ENCODE data around the gene SH3BP1.
"Not testable (repeated sequence)": the region's sequence is repeated elsewhere in the genome, so short reads cannot be mapped to it uniquely, and the experiment has no call there.

Gene SH3BP1

DNA sequence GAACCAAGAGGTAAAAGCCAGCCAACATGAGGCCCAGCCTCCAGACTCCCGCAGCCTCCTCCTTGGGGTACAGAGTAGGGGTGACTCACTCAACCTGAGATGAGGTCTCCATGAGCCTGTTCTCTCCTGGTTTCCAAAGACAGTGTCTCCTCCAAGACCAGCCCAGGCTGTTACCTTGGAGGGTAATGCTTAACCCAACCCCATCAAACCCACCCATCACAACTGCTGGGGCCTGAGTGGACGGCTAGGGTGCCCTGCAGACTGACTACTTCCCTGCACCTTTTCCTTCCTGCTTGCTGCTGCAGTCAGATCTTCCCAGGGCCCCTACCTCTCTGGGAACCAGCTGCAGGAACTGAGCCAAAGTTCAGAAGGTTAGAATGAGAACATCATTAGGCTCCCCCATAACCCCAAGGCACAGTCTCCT lies 41.5 kb downstream of the SH3BP1 start:
- DNase-seq = no peak

DNA sequence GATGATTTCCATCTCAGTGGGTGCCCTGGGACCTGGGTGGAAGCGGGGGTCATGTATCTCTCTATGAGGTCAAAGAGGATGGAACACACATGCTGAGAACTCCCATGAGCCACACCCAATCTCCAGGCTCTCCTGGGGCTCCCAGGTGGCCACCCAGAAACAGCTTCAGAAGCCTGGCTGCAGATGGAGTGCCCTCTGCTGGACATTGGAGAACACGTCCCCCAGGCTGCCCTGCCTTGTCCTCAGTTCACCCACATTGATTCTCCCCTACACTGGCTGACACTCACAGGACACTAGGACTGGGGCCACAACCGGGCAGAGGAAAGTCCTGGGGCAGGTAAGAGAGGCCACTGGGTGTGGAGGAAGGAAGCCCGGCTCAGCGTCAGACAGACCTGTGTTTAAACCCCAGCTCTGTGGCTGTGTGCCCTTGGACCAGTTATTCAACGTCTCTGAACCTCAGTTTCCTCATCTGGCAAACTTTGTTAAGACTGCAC lies 42.1 kb downstream of the SH3BP1 start:
- DNase-seq = peak; percentile 71

DNA sequence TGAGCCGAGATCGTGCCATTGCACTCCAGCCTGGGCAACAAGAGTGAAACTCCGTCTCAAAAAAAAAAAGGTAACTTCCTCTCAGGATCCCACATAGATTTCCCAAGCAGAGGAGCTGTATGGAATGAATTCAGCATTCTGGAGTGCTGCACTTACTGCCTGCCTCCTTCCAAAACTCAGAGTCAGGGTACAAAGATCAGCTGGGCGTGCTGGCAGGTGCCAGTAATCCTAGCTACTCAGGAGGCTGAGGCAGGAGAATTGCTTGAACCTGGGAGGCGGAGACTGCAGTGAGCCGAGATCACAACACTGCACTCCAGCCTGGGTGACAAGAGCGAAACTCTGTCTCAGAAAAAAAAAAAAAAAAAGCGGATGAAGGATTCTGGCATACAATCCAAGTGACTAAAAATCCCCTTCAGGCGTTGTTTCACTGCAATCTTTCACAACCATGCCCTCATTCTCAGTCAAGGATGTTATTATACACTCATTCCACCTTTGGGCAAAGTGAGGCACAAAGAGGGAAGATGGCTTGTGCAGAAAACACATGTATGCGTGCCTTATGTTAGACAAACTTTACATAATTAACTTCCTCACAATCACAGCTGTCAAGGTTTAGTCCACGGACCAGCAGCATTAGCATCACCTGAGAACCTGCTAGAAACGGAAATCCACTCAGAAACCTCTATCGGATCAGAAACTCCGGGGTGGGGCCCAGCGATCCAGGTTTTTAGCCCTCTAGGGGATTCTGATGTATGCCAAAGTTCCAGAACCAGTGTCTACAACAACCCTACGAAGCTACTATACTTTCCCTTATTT lies 45.5 kb downstream of the SH3BP1 start:
- no peak for DNase-seq

DNA sequence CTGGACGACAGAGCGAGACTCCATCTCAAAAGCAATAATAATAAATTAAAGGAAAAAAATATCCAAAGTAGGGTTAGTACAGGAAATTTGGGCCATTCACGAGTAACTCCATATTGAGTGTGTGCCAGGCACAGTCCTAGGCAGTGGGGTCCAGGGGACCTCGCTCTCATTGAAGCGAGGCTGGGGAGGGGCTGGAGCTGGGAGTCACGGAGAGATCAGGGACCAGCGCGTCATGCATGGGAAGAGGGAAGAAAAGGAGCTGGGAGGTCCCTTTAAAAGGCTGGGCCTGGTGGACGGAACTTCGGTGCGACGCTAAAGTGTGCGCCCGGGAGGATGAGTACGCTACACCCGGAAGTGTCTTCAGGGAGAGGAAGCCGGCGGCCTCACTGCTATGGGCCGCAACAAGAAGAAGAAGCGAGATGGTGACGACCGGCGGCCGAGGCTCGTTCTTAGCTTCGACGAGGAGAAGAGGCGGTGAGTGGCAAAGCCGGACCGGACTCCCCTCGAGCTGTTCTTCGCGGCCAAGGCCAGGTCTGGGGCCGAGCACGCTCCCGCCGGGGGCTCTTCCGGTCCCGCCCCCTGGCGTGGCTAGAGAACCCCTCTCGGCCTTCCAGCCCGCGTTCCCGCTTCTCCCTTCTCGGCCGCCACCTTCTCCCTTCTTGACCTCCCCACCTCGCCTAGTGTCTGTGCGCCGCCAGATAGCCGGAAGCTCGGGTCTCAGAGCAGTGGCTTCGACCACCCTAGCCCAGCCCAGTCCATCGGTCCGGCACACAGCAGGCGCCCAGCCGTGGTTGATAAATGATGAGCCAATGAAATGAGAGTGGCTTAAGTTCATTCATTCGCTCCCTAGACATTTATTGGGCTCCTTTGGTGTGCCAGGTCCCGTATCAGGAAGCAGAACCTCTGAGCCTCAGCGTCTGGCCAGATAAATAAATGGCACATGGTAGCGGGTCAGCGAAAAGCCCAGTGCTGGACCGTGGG lies 46.8 kb downstream of the SH3BP1 start, which contains the start of gene NOL12:
TSS of gene NOL12 (plus strand) at position 342 of the 981 bp plus-strand sequence. CDS start at position 392, 50 bp downstream.
- DNase-seq = peak; percentile 66

DNA sequence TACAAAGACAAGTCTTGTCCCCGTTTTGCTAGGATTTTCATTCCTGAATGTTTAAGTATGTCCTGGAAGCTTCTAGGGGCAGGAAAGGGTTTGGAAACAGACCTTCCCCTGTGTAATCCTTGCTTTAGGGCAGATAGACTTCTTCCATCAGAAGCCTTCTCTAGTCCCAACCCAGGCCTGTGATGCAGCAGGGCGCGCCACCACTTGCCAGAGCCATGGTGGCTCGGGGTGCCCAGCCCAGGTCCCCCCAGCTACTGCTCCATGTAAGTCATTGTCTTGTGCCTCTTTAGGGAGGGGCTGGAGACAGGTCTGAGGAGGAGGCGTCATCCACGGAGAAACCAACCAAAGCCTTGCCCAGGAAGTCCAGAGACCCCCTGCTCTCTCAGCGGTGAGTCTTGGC lies 50.9 kb downstream of the SH3BP1 start:
- no peak for DNase-seq

DNA sequence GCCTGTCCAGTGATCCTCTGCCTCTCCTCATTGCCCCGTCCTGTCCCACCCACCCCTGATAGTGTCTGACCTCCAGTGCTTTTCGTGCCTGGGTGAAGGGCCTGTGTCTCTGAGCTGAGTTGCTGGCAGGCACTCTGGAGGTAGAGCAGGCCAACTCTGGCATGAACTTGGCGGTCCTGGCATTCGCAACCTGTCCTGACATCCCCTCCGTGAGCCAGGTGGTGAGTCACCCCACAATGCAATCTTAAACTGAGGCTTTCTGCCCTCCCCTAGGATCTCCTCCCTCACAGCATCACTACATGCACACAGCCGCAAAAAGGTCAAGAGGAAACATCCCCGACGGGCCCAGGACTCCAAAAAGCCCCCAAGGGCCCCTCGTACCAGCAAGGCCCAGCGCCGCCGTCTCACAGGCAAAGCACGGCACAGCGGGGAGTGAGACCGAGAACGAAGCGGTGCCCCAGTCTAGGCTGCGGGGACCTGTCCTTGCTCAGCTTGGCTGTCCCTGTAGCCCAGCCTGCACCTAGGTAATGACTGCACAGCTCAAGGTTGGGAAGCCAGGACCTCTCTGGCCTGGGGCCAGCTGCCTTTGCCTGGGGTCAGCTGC lies 51.5 kb downstream of the SH3BP1 start:
- no peak for DNase-seq

DNA sequence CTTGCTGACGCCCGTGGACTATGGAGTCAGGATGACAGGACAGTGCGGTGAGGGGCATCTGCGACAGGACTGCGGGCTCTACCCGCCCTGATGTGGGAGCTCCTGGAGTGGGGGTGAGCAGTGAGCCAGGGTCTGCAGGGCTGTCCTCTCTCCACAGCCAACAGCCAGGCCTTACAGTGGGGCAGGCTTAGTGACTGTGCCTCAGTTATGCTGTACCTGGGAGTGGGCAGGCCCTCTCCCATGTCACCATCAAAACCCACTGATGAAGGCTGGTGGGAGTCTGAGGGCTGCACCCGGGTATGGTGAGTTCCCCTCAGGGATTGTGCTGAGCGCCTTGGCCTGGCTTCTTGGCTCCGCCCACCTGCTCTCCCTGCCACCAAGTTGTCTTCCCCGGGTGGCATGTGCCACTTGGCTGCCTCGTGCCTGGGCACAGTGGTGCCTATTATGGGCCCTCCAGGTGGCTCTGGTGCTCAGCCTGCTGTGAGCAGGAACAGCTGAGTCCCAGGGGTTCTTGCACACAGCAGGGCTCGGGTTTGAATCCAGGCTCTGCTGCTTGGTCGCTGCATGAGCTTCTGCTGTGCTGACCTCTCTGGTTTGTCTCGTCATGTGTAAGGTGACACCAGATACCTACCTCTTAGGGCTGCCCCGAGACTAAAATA lies 53.3 kb downstream of the SH3BP1 start:
- DNase-seq = no peak

DNA sequence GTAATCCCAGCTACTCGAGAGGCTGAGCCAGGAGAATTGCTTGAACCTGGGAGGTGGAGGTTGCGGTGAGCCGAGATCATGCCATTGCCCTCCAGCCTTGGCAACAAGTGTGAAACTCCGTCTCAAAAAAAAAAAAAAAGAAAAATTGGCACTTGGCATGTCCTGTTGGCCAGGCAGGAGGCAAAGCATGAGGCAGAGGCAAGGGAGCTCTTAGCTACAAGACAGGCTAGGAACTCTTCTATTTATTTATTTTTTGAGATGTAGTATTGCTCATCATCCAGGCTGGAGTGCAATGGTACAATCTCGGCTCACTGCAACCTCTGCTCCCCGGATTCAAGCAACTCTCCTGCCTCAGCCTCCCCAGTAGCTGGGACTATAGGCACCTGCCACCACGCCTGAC lies 54.7 kb downstream of the SH3BP1 start:
- not testable (repeated sequence) for DNase-seq

DNA sequence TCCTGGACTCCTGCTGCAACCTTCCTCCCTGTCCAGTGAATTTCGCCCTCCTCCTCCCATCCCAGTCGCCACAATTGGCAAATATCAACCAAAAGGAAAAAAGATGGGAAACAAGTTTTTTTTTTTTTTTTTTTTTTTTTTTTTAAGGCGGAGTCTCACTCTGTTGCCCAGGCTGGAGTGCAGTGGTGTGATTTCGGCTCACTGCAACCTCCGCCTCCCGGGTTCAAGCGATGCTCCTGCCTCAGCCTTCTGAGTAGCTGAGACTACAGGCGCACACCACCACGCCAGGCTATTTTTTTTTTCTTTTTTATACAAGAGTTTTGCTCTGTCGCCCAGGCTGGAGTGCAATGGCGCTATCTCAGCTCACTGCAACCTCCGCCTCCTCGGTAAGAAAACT lies 56.8 kb downstream of the SH3BP1 start:
- not testable (repeated sequence) for DNase-seq

DNA sequence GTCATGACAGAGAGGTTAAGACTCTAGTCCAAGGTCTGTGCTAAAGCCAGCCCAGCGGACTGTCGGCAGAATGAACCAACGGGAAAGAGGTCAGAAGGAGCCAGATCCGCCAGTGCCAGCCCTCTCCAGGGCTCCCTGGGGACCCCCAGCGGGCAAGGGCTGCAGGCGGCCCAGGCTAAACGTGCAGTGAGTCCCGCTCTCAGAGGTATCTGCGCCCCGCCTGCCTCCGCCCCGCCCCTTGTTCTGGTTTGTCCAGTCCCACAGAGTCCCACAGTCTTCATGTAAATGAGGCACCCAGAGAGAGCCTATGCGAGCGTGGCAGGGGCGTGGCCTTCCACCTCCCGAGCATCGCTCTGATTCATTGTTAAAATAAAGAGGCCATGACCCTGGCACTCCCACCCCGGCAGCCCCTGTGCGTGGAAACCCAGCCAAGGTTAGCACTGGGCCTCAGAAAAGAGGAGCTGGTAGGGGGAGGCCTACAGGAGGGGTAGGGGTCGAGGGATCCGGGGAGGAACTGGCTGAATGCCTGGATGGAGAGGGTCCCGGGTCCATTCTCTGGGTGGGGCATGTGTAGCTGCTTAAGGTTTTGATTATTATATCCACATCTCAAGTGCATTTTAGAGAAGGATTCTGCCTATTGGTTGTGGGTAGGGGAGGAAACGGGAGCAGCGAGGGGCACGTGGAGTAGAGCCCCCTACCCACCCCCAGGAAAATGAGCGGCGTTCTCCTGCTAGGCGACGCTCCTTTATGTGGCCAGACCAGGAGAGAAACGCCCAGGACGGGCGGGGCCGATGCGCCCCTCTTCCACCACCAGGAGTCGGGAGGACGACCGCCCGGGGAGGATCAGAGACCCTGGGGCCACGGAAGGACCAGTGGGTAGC lies 57.4 kb downstream of the SH3BP1 start, which contains the start of gene TRIOBP:
TSS of gene TRIOBP (plus strand) at position 392 of the 881 bp plus-strand sequence. CDS start 4,318 bp downstream, outside the sequence.
- peak; percentile 72 for DNase-seq

DNA sequence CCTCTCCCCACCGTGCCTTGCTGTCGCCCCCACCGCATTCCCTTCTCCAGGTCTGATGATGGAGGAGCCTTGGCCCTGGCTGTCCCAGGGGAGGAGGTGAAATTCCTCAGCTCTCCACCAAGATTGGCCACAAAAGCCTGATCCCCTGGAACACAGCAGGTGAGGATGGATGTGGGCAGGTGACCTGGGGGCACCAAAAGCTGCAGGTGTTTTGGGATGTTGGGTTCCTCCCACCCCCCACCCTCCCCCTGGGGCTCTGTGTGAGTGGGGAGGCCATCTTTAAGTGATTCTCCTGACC lies 58.0 kb downstream of the SH3BP1 start:
- DNase-seq = no peak

DNA sequence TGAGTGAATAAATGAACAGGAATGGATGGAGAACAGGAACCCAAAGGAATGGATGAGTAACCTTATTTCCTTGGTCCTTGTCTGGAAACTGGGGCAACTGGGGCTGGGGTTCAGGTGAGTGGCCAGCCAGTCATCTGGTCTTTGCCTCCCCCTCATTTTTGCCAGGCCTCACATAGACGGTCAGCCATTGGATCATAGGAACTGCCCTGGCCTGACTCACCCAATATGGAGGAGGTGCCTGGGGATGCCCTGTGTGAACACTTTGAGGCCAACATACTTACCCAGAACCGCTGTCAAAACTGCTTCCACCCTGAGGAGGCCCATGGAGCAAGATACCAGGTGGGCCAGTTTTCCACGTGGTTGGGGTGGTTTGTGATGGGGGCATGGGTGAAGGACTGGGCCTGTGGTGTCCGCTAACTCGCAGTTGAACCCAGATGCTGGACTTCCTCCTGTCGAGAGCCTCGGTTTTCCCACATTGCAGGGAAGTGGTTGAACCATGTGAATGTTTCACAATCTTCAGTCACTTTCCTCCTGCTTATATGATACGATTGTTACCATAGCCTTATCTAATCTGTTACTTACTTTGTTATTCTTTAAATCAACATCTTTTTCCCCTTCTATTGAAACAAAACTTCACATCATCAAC lies 61.8 kb downstream of the SH3BP1 start:
- DNase-seq = no peak

DNA sequence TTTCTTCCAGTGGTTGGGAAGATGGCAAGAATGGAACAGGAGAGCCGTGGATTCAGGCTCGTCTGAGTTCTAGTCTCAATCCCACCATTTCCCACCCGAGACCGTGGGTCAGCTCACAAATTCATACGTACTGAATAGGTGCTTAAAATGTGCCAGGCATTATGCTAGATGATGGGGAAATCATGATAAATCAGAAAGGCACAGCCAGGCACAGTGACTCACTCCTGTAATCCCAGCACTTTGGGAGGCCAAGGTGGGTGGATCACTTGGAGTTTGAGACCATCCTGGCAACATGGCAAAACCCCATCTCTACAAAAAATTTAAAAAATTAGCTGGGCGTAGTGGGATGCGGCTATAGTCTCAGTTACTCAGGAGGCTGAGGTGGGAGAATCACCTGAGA lies 64.4 kb downstream of the SH3BP1 start:
- DNase-seq = no peak

DNA sequence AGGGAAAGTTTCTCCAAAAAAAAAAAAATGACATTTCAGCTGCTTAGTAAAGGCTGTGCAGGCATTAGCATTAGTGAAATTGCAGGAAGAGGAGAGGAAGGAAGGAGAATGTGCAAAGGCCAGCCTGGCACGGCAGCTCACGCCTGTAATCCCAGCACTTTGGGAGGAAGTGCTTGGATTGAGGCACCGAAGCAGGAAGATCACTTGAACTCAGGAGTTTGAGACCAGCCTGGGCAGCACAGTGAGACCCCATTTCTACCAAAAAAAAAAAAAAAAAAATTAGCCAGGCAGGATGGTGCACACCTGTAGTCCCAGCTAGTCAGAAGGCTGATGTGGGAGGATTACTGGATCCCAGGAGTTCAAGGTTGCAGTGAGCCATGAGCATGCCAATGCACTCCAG lies 65.2 kb downstream of the SH3BP1 start:
- no peak for DNase-seq

DNA sequence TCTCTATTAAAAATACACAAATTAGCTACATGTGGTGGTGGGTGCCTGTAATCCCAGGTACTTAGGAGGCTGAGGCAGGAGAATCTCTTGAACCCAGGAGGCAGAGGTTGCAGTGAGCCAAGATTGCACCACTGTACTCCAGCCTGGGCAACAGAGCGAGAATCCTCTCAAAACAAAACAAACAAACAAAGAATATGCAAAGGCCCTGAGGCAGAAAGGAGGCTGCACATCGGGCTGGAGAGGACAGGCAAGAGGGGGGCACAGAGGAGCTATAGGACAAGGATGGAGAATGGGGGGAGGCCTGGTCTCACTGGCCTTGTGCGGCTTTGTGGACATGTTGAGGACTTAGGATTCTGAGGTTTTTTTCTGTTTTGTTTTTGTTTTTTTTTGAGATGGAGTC lies 65.7 kb downstream of the SH3BP1 start:
- no peak for DNase-seq
